ELR (cell line): ENCODE results near the gene TNFAIP8L1.

ENCODE experiments used
- DNase-seq: peaks from one replicate; pipeline ENCODE4 v3.0.0-alpha.2; 2015; ENCODE audit warnings: low read depth

The TNFAIP8L1 gene

DNA sequence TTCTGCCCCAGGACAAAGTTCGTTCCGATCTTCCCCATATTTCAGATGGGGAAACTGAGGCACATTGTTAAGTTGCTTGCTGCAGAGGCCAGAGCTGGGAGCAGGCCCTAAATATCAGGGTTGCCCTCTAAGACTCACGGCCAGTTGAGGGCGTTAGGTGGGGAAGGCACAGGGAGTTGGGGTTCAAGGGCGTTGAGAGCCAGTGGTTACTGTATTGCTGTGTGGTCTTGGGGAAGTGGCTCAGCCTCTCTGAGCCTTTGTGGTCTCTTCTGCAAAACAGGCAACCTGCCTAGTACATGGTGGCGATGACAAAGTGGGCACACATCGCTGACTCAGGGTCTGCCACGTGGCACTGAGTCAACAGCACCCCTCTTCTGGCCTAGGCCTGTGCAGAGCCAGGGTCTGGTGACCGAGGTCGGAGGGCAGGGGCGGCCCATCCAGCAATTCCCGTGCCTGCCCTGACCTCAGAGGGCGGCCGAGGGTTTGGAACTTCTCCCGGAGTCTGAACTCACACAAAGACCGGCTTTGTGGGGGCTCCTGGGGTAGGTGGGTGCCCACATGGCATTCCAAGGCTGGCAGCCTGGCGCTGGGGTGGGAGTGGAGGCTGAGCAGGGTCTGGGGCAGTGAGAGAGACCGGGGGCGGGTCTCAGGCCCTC lies 10.2 kb downstream of the TNFAIP8L1 start:
- DNase-seq = no peak

DNA sequence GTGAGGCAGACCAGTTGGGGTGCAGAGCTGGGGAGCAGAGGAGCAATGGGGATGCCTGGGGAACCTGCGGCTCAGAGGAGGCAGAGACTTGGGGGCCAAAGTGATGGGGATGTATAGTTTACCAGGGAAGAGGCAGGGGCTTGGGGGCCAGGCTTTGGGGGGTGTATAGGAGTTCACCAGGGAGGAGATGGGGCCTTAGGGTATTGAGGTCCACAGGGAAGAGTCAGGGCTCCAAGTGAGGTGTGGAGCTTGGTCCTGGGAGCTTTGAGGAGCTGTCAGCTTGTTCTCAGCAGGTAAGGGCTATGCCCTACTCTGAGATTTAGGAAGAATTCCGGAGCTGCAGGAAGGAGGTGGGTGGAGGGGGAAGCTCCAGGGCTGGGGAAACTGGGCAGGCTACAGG lies 10.8 kb downstream of the TNFAIP8L1 start:
- DNase-seq = no peak

DNA sequence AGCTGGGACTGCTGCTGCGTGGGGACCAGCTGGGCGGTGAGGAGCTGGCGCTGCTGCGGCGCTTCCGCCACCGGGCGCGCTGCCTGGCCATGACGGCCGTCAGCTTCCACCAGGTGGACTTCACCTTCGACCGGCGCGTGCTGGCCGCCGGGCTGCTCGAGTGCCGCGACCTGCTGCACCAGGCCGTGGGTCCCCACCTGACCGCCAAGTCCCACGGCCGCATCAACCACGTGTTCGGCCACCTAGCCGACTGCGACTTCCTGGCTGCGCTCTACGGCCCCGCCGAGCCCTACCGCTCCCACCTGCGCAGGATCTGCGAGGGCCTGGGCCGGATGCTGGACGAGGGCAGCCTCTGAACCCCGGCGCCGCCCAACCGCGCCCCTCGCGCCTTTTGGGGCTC lies 12.8 kb downstream of the TNFAIP8L1 start:
- no peak for DNase-seq

DNA sequence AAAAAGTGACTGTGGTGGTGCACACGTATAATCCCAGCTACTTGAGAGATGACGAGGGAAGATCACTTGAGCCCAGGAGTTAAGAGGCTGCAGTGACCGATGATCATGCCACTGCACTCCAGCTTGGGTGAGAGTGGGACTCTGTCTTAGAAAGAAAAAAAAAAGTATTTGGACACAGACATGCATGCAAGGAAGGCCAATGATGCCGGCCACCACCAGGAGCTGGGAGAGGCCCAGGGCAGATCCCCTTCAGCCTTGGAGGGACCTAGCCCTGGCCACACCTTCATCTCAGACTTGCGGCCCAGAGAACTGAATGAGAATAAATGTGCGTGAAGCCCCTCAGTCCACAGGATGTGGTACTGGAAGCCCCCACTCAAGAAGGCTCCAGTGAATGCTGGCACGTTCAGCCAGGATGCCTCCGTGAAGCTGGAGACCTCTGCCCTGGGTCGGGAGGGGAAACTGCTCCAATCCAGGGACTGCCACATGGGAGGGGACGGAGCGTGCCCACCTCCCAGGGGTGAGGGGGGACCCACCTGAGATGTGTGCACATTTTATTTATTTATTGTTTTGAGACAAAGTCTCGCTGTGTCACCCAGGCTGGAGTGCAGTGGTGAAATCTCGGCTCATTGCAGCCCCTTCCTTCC lies 14.6 kb downstream of the TNFAIP8L1 start:
- DNase-seq = no peak

DNA sequence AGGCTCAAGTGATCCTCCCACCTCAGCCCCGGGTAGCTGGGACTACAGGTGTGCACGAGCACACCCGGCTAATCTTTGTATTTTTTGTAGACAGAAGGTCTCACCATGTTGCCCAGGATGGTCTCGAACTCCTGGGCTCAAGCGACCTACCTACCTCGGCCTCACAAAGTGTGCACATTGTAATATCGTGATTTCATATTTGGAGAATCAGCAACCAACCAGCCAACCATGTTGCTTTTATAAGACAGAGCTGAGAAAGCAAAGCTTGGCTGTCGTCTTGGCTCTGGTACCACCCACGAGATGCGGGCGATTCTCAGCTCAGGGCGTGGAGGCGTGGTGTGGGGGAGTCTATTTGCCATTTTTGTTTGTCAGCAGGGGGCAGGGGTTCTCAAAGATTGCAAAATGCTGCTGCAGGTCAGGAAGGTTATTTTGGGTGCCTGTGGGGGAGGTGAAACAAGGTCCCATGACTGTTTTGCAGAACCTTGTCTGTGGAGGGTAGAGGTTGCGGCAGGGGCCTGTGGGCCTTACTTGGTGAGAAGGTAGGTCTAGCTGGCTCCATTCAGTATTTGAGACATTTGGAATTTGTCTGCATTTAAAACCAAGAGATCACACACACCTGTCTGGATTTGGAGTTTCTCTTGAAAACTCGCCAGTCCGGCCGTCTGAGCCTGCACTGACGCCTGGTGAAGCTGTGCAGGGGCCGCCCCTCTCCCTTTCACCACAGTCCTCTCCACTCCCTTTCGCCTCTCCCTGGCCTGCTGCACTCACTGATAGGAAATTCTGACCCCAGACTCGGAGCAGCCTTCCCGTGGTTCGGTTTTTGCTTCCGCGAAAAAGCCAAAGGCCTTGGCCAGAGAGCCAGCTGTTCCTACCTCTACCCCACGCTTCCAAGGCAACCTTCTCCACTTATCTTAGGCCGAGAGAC lies 15.4 kb downstream of the TNFAIP8L1 start:
- DNase-seq = no peak

DNA sequence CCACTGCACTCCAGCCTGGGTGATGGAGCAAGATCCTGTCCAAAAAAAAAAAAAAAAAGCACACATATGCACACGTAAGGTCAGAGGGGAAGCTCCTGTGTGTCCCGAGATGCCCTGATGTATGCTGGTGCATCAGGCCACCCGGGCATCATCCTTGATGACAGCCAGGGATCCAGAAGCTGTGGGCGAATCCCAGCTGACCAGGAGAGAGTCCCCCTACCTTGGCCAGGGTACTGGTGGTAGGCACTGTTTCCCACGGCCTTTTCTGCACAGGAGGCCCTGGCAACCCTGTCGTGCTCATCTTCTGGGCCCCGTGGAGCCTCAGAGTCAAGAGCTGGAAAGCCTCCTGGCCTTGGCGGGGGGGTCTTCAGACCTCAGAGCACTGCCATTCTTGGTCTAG lies 16.8 kb downstream of the TNFAIP8L1 start:
- no peak for DNase-seq

DNA sequence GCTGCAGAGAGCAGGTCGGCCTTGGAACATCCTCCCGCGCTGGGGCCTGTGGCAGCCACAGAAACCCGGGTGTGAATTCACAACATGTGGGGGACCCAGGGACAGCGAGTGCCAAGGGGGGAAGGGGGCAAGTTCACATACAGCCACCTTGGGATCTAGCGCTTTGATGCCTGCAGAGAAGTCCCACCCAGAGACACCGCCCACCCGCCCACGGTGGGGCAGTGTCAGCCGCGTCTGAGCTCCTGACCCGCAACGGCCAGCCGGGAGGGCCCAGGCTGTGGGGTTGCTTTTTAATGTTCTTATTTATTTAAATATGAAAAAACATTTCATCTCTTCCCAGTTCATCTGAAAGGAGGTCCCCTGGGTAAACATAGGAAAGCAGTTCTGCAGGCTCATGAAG lies 17.9 kb downstream of the TNFAIP8L1 start:
- DNase-seq = no peak

DNA sequence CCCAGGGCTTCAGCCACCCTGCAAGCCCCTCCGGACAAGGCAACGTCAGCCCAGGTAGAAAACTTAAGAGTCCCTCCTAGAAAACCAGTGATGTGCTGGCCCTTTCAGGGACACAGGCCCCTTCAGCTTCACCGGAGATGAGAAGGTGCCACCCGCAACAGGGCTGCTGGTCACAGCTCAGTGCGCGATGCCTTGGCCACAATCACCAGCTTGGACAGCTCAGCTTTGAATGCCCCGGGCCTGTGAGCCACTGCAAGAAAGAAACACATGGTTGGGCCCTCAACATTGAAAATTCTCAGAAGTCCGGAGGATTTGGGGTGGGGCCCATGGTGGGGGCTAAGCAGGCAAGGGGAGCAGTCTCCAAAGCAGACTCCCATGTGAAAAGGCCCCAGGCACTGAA lies 18.5 kb downstream of the TNFAIP8L1 start:
- DNase-seq = no peak

DNA sequence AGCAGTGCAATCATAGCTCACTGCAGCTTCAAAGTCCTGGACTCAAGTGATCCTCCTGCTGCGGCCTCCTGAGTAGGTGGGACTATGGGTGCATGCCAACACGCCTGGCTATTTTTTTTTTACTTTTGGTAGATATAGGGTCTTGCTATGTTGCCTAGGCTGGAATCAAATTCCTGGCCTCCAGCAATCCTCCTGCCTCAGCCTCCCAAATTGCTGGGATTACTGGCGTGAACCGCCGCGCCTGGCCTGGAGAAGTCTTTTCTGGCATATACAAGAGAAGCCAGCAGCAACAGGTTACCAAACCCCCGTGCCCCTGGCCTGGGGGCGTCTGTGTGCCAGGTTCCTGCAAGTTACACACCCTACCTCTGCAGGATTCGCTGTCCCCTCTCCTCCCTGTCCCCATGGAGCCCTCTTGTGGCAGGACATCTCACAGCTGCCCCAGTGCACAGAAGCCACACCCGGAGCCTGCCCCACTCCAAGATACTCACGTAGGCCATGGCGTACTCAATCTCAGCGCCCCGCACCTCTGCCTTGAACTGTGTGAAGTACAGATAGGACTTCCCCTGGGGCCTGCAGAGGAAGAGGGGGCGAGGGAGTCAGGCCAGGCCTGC lies 21.0 kb downstream of the TNFAIP8L1 start:
- peak; percentile 39 for DNase-seq

DNA sequence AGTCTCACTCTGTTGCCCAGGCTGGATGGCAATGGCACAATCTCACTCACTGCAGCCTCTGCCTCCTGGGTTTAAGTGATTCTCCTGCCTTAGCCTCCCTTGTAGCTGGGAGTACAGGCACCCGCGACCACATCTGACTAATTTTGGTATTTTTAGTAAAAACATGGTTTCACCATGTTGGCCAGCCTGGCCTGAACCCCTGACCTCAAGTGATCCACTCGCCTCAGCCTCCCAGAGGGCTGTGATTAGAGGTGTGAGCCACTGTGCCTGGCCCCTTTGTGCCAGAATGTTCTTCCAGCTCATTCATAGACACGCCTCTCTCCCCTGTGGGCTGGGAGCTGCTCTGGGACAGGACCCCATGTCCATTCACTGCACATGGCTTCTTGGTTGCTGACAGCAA lies 21.7 kb downstream of the TNFAIP8L1 start:
- no peak for DNase-seq

DNA sequence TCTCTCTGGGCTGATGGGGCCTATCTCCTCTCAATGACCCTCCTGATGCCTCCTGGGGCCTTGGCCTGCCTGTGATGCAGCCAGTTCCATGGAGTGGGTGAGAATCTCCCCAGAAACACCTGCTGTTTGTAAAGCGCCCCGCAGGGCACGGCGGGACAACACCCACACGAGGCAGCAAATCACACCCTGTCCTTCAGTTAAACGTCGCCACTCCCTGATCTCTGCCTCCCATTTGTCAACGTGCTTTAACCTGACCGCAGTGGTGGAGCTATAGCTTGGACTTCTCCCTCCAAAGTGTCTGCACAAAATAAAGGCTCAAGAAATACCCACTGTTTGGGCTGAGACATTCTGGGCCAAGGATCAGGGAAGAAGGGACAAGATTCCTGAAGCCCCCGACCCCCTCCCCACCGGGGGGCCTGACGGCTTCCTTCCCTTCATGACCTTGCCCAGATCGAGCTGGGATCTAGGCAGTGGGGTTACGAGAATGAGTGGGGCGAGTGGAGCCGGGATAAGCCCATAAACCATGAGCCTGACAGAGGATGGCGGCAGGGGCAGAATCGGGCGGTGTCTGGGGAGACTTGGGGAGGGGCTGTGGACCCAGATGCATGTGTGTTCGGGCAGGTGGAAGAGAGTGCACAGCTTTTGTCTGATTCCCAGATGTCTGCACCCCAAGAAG lies 22.8 kb downstream of the TNFAIP8L1 start:
- no peak for DNase-seq

DNA sequence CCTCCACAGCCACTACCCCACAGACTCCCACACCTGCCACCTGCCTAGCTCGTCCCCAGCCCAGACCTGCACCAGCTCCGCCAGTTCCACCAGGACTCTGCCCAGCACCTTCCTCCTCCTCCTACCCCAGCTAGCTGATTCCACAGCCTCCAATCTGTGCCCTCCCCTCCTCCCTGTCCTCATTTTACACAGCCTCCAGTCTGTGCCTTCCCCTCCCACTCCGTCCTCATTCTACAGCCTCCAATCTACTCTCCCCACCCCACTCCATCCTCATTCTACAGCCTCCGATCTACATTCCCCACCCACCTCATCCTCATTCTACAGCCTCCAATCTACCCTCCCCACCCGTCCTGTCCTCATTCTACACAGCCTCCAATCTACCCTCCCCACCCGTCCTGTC lies 23.5 kb downstream of the TNFAIP8L1 start:
- DNase-seq = no peak

DNA sequence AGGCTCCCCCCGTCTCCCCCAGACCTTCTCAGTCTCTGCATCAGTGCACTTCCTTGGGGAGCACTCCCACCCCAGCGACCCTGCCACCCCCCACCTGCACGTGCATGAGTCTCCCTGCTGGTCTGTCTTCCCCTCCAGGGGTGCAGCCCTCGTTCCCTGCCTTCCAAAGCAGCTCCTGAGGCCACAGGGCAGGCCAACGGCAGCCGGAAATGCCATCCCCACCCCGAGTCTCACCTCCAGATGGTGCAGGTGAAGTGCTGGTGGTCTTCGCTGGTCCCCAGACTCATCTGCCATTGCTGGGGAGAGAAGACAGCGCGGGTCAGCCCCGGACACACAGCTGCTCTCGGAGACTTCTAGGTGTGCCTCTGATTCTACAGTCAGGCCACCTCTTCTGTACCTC lies 25.3 kb downstream of the TNFAIP8L1 start:
- no peak for DNase-seq

DNA sequence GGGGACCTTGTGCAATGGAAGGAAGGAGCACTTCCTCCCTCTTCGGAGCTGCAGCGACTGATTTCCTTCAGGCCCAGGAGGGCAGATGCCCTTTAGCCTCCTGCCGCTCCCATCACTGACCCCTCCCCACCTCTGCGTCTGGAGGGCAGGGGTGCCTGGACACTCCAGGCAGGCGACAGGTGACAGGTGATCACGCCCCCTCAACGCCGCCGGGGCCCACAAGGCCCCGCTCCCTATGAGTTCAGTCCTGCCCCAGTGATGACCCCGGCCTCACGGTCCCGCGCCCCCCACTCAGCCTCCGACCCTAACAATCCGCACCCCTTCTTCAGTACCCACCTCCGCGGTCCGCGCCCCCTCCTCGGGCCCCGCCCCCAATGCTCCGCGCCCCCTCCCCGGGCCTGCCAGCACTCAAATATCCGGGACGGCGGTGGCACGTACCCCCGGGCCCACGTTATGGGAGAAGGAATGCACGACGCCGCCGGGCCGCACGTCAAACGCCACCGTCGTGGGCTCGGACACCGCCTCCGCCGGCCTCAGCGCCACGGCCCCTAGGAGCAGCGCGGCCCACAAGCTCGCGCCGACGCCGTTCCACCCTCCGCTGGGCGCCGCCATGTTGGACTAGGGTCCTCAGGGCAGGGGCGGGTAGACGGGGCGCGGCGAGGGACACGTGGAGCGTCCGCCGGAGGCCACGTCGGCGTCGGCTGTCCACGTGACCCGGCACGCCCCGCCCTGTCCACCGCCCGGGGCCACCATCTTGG lies 30.6 kb downstream of the TNFAIP8L1 start, which contains the start of gene MYDGF:
Gene MYDGF (minus strand): TSS at position 620 of the 758 bp plus-strand sequence. CDS start 8 bp downstream, at position 612.
- DNase-seq = peak; percentile 93

DNA sequence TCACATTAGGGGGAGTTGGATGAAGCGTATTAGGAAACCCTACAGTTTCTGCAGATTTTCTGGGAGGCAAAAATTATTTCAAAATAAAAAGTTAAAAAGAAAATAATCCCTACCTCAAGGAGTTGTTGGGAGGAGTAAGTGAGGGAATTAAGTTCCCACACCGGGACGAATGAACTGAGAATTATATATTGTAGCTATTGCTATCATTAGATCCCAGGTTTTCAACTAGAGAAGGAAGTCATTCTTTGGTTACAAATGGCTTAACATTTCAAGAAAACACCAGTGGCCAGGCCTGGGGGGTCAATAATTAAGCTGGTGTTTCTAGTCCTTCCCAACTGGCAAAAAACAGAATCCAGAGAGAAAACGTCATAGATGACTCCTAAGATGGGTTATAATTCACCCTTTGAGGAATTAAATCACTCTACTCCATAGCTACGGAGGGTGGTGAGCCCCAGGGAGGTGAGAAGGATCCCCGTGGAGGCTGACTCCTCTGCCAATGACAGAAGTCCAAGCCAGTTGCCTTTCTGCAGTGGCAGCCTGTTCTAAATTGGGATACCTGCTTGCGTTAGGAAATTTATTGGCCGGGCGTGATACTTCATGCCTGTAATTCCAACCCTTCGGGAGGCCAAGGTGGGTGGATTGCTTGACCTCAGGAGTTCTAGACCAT lies 32.0 kb downstream of the TNFAIP8L1 start:
- DNase-seq = no peak

DNA sequence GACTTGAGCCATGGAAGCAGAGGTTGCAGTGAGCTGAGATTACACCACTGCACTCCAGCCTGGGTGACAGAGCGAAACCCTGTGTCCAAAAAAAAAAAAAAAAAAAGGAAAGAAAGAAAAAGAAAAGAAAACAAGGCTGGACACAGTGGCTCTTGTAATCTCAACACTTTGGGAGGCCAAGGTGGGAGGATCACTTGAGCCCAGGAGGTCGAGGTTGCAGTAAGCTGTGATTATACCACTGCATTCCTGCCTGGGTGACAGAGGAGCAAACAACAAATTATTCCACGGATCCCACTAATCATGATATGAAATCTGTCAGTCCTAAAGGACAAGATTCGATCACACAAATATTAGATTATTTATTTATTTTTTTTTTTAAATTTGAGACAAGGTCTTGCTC lies 33.9 kb downstream of the TNFAIP8L1 start:
- no peak for DNase-seq

DNA sequence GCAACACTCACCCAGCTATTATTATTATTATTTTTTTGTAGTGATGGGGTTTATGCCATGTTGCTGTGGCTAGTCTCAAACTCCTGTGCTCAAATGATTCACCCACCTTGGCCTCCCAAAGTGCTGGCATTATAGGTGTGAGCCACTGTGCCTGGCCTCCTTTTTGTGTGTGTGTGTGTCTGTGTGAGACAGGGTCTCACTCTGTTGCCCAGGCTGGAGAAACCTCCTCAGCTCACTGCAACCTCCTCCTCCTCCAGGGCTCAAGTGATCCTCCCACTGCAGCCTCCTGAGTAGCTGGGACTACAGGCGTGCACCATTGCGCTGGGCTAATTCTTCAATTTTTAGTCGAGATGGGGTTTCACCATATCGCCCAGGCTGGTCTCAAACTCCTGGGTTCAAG lies 34.4 kb downstream of the TNFAIP8L1 start:
- no peak for DNase-seq

DNA sequence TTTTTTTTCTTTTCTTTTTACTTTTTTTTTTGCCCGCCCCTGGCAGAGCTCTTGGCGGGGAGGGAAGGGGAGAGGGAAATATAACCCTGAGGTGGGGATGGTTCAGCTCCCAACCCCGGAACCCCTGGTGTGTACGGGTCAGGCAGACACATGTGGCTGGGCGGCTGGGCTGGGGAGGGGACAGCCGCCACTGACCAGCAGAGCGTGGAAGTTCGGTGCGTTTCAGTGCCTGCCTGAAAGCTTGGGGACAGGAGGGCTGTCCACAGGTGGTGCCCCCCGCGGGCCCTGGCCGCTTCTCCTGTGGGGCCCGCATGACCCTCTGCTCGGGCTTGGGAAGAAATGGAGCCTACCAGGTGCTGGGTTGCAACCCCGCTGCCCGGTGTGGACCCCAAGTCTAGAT lies 36.0 kb downstream of the TNFAIP8L1 start:
- no peak for DNase-seq

DNA sequence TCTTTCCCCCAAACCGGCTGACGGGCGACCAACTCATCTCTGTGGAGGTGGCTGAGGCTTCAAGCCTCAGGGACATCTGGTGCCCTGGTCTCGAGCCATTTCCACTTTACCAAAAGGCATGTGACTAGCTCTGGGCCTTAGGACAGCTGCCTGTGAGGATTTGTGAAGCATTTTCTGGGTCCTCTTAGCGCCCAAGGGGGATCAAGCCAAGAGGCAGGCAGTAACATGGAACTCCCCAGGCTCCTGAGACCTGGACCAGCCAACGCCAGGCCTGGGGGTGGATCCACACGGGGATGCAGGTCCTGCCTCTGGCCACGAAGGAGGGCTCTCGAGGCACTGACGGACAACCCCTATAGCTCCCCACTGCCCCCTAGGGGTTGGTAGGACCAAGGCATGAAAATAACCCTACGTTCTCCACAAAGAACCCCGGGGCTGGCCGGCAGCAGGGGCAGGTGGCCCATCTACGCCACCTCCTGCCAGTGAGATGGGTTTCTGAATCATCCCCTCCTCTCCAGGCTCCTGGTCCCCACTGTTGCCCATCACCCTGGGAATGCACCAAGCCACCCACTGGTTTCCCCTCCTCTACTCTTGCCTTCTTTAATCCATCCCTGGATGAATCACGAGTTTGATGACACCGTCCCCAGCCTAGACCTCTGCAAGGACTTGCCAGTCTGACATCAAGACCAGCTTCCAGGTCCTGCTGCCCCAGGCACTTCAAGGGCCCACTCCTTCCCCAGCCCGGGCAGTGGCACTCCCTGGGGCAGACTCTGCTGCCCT lies 37.8 kb downstream of the TNFAIP8L1 start:
- peak; percentile 68 for DNase-seq
